GM12872 (cell line): Measurements from ENCODE around the gene SNAPC5.

ENCODE experiments used
- TF ChIP-seq, protein P1 (sequence below): IDR thresholded peaks from 3 replicates; pipeline ENCODE4 v1.5.1; 2011; ENCODE audit warnings: low read depth, mild to moderate bottlenecking, low read length, moderate library complexity; ENCODE audit not compliant: insufficient read depth

SNAPC5 gene

DNA sequence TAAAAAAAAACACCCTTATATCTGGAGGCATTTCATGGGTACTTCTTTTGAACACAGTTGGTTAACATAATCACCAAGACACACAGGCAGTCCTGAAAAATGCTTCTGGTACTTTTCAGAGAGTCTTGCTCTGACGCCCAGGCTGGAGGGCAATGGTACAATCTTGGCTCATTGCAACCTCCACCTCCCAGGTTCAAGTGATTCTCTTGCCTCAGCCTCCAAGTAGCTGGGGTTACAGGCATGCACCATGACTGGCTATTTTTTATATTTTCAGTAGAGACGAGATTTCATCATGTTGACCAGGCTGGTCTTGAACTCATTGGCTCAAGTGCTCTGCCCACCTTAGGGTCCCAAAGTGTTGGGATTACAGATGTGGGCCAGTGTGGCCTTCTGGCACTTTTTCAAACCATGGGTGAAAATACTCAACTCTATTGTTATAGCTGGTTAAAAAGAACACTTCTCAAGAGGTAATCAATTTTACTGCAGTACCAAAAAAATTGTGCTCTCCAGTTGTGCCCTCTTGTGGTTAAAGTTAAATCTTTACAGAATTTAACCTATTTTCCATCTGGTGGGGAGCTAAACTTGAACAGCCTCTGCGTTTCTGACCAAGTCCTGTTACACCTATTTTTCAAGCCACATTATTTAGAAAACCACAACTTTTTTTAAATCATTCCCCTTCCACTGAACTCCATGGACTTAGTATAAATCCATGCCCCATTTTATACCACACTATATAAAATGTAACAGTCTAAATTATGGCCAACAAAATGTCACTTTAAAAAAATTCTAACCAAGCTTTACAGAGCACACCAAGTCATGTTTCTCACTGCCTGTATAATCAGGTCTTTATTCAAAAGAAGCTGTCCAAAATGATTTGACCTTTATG lies 1.2 kb upstream of the SNAPC5 start:
- TF ChIP-seq, protein P1, sequence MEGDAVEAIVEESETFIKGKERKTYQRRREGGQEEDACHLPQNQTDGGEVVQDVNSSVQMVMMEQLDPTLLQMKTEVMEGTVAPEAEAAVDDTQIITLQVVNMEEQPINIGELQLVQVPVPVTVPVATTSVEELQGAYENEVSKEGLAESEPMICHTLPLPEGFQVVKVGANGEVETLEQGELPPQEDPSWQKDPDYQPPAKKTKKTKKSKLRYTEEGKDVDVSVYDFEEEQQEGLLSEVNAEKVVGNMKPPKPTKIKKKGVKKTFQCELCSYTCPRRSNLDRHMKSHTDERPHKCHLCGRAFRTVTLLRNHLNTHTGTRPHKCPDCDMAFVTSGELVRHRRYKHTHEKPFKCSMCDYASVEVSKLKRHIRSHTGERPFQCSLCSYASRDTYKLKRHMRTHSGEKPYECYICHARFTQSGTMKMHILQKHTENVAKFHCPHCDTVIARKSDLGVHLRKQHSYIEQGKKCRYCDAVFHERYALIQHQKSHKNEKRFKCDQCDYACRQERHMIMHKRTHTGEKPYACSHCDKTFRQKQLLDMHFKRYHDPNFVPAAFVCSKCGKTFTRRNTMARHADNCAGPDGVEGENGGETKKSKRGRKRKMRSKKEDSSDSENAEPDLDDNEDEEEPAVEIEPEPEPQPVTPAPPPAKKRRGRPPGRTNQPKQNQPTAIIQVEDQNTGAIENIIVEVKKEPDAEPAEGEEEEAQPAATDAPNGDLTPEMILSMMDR, result peak; percentile 36; the same call in 2 of the 3 replicates

DNA sequence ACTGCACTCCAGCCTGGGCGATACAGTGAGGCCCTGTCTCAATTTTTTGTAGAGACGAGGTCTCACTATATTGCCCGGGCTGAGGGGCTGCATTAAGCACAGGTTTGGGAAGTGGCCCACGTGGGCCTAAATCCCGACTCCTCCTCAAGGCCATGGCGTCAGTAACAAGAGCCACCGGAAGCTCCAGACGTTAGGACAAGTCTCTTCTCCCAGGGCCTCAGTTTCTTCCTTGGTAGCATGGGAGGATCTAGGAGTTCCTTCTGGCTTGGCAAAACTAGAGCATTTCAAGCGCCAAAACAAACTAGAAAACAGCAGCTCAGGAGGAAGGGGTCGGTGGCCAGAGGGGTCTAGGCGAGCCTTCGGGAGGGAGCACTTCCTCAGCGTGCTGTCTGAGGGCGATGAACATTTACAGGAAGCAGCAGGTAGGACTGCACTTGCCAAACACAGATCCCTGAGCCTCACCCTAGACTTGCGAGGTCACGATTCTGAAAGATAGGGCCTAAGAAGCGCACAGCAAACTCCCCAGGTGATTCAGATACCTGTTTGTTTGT lies 536 bp downstream of the SNAPC5 start:
- TF ChIP-seq, protein P1, result no peak

DNA sequence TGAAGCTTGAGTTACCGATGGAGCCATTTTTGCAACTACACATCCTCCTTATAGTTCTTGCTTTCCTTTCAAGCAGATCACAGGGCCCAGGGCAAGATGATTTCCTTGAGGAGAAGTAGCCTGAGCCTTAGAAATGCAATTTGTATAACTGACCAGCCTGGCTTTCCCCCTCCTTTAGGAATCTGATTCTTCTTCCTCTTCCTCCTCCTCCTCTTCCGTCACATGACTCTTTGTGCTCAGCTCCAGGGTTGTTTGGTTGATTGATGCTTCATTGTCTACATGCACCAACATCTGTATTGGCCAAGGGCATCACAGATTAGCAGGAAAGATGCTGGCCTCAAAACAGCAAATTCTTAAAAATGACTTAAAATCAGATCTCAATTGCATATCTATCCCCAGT lies 3.3 kb downstream of the SNAPC5 start:
- TF ChIP-seq, protein P1, result no peak

DNA sequence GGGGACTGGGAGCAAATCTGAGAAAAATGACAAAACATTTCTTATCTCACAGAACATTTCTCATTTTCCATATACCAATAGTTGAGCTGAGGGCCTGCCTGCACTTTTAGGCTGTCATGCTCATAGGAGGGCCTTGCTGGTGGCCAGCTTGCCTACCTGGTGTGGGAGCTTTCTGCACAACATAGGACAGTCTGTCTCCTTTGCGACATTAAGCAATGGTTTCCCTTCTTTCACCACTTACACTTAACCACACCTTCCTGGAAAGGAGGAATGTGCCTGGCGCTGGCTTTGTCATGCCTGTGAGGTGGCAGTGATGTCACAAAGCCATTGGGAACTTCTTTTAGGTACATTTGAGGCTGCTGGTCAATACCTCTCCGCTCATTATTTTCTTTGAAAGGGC lies 5.7 kb downstream of the SNAPC5 start:
- TF ChIP-seq, protein P1, result no peak

DNA sequence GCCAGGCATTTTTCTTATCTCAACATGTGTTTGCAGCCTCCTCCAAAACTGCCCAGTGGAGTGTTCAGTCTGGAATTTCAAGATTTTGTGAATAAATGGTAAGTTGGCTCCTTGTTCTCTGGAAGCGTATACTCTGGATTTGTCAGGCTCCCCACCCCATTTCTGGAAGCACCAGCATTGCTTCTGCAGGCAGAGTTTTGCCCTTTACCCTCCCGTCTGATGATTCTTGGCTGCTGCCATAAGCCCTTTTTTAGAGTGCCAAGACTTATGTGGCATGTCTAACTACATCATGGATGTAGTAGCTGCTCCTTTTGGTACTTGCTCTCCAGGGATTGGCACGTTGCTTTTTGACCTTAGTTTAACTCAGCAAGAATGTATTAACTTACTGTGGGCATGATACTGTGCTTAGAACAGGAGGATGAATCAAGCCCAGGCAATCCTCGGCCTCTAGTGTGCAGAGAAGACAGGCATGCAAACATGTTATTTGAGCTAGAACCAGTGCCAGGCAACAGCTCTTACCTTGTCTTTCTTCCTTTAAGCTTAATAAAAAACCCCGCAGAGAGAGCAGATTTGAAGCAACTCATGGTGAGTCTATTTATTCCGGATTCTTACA lies 8.3 kb downstream of the SNAPC5 start:
- TF ChIP-seq, protein P1, result no peak

DNA sequence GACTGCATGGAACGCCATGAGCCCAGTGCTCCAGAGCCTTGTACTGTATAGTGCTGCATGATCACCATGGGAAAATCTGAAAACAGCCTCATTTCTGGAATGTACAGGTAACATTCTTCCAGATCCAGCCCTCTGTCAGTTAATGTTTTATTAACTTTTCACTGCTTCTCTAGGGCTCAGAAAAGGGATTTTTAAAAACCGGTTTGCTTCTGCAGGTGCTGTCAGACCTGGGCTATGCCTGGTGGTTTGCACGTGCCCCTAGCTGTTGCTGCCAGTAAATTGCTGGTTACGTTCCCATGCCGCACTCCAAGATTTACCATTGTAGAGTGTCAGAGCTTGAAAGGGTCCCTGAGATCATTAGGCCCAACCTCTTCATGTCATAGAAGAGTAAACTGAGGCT lies 9.0 kb downstream of the SNAPC5 start:
- TF ChIP-seq, protein P1, result no peak

DNA sequence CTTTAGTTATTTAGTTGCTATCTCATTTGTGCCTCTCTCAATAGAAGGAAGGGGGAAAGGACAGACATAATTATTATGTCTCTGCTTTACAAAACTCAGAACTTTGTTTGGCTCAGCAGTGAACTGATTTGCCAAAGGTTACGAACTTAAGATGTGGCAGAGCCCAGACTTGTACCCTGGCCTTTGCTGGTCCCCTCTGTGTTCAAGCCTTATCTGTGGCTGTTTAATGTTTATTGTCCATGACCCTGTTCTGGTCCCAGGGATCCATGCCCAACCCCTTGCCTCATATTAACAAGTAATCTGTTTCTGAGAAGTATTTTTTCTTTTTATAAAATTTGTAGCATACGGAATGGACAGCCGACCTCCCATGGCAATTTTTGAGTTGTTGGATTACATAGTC lies 10.7 kb downstream of the SNAPC5 start:
- TF ChIP-seq, protein P1, result no peak
